MG63 (cell line): ENCODE results near the gene SMAD3. TPM values are rescaled to one million over a fixed set of nuclear protein-coding genes. Genes with fewer than 3 reads are reported as not detected.
"Not testable (repeated sequence)": the region's sequence is repeated elsewhere in the genome, so short reads cannot be mapped to it uniquely, and the experiment has no call there.

ENCODE experiments used
- DNase-seq: peaks from one replicate; pipeline ENCODE4 v3.0.0-alpha.2; 2020
- H3K27me3 ChIP-seq: fragments of 250-450 bp; sonication (Bioruptor Pico); 2 replicates; pipeline ENCODE4 v1.5.1; 2020; ENCODE audit warnings: mild to moderate bottlenecking, moderate library complexity
- H3K36me3 ChIP-seq: fragments of 250-450 bp; sonication (Bioruptor Pico); 2 replicates; pipeline ENCODE4 v1.5.1; 2020; ENCODE audit warnings: mild to moderate bottlenecking, moderate library complexity
- H3K4me3 ChIP-seq: fragments of 250-450 bp; sonication (Bioruptor Pico); 2 replicates; pipeline ENCODE4 v1.5.1; 2020; ENCODE audit warnings: mild to moderate bottlenecking, moderate library complexity
- H3K9me3 ChIP-seq: fragments of 250-450 bp; sonication (Bioruptor Pico); 2 replicates; pipeline ENCODE4 v1.5.1; 2020; ENCODE audit warnings: mild to moderate bottlenecking, moderate library complexity
- total RNA-seq: library from RNA; depleted of rRNA; stranded (reverse); fragments of >200 nt; shearing (Covaris generic); gene quantifications from 2 replicates; pipeline ENCODE4 v1.2.3, GENCODE V29; 2014; ENCODE audit warnings: low replicate concordance; rRNA removed

The SMAD3 gene
- 32.9 and 38.2 TPM in 2 replicates for total RNA-seq

DNA sequence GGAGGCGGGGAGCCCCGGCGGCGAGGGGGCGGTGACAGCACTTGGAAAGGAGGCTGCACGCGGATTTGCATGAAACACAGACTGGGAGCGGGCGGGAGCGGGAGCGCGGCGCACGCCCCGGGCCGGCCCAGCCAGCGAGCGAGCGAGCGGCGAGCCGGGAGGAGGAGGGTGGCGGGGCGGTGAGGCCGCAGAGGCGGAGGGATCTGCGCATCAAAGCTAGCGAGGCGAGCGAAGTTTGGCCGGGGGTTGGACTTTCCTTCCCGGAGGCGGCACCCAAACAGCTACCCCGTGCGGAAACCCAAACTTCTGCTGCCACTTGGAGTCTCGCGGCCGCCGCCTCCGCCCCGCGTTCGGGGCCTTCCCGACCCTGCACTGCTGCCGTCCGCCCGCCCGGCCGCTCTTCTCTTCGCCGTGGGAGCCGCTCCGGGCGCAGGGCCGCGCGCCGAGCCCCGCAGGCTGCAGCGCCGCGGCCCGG, at the start of gene SMAD3:
SMAD3 (plus strand) TSS at position 72 of the 475 bp plus-strand sequence. CDS start 553 bp downstream, outside the sequence.
- DNase-seq, result peak; percentile 98
- Histone ChIP-seq H3K36me3 (peaks cover 44% of the 10 kb centered on the region), H3K9me3 (no peaks in the 10 kb centered on the region), H3K27me3 (no peaks in the 10 kb centered on the region), H3K4me3 (peak within 1 kb of the TSS; percentile 95)

DNA sequence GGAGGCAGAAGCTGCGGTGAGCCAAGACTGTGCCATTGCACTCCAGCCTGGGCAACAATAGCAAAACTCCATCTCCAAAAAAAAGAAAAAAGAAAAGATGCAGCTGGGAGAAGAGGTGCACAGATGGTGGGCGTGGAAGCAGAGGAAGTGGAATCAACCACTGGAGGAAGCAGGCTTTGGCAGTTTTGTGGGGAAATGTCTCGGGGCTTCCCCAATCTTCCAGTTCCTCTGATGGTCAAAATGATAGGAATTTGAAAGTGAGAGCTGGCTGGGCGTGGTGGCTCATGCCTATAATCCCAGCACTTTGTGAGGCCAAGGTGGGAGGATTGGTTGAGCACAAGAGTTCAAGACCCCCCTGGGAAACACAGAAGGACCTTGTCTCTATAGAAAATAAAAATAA, 48.1 kb upstream of the SMAD3 start:
- H3K36me3 ChIP-seq, result no peaks in the 10 kb centered on the region
- no peak for DNase-seq
- H3K9me3 ChIP-seq, result no peaks in the 10 kb centered on the region
- no peak overlapping the region for H3K4me3 ChIP-seq
- no peaks in the 10 kb centered on the region for H3K27me3 ChIP-seq

DNA sequence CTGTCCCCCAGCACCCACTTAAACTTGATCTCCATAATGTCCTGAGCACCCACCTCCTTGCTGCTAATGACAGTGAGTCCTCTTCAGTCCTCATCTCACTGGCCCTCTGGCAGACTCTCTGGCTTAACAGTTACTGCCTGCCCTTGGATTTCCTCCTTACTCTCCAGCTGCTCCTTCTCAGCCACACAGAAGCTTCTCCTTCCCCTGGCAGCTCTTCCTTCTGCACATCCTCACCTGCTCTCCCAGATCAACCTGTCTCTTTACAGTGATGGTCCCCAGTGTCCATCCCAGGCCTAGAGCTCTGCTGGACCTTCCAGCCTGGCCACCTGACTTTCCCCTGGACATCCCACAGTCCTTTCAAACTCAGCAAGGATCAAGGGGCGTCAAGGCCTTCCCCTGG, 47.4 kb upstream of the SMAD3 start:
- H3K27me3 ChIP-seq, result no peaks in the 10 kb centered on the region
- no peaks in the 10 kb centered on the region for H3K36me3 ChIP-seq
- no peaks in the 10 kb centered on the region for H3K9me3 ChIP-seq
- no peak for DNase-seq
- no peak overlapping the region for H3K4me3 ChIP-seq

DNA sequence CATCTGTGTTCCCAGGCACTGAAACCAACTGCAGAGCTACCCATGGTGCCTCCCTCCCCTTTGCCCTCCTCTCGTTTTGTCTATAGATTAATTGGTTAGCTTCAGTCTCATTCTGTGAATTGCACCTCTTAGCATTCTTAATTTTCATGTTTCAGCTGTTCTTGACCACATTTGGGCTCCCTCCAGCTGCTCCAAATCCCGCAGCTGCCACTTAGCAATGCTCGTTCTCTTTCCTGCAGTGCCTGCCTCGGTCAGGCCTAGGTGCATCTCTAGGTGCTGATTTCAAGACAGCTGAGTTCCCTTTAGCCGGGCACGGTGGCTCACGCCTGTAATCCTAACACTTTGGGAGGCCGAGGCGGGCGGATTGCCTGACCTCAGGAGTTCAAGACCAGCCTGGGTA, 47.0 kb upstream of the SMAD3 start:
- Histone ChIP-seq H3K9me3 (no peaks in the 10 kb centered on the region), H3K4me3 (no peak overlapping the region), H3K36me3 (no peaks in the 10 kb centered on the region), H3K27me3 (no peaks in the 10 kb centered on the region)
- DNase-seq, result no peak

DNA sequence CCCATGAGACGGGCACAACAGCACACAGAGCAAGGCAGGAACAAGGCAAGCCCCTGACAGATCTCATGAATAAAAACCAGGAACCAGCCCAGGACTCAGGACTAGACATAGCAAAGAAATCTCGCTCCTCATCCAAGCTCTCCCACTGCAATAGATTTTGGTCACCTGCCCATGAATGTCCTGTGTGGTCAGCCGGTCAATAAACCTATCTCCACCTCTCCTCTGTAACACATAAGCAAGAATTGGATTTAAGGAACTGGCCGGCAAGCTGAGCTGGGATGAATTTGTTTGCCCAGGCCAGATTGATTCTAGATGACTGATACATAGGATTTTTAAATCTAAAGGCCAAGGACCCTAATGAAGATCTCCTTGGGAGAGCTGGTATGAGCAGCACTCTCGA, 46.3 kb upstream of the SMAD3 start:
- no peak overlapping the region for H3K4me3 ChIP-seq
- no peak for DNase-seq
- no peaks in the 10 kb centered on the region for H3K36me3 ChIP-seq
- H3K9me3 ChIP-seq, result no peaks in the 10 kb centered on the region
- H3K27me3 ChIP-seq, result no peaks in the 10 kb centered on the region

DNA sequence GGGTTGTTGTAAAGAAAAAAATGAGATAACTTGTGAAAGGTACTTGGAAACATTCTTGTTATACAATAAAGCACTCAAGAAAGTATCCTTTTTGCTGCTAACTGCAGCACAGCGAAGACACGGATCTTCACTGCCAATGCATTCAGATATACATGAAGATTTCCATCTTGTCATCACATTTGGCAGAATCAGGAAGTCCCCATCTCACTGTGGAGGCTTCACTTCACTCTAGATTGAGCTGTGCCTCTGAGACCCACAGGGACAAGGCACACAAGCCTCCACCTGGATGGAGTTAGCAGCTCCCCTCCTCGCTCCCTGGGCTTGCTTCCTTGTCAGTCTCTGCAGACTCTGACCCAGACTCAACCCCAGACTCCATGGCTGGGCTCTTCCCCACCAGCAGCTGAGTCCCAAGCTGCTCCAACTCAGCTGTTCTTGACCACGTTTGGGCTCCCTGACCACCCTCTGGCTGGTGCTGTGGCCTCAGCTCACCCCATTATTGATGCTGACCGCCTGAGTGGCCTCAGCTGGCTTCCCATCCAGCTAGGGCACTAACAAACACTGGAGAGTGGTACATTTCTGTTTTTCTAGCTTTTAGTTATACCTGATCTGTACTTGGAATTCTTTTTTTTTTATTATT, 45.4 kb upstream of the SMAD3 start:
- DNase-seq, result no peak
- Histone ChIP-seq H3K36me3 (no peaks in the 10 kb centered on the region), H3K4me3 (no peak overlapping the region), H3K9me3 (no peaks in the 10 kb centered on the region), H3K27me3 (no peaks in the 10 kb centered on the region)

DNA sequence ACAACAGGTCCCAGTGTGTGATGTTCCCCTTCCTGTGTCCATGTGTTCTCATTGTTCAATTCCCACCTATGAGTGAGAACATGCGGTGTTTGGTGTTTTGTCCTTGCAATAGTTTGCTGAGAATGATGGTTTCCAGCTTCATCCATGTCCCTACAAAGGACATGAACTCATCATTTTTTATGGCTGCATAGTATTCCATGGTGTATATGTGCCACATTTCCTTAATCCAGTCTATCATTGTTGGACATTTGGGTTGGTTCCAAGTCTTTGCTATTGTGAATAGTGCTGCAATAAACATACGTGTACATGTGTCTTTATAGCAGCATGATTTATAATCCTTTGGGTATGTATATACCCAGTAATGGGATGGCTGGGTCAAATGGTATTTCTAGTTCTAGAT, 44.7 kb upstream of the SMAD3 start:
- H3K27me3 ChIP-seq, H3K4me3 ChIP-seq, DNase-seq, H3K36me3 ChIP-seq, H3K9me3 ChIP-seq: not testable (repeated sequence)

DNA sequence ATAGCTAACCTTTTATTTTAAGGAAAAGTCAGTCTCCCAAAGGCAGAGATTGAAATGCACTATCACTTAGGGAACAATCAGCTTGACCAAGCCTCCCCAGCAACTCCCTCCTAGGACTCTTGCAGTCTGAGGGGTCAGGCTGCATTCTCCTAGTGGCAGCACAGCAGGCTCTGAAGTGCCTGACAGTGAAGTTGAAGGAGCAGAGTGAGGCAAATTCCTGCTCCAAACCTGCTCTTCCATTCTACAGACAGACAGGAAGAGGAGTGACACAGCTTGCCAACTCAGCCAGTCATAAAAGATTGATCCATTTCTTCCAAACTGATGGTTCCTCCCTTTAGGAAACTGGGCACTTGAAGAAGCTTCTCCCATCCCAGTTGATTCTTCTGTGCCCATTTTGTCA, 43.9 kb upstream of the SMAD3 start:
- H3K9me3 ChIP-seq, result no peaks in the 10 kb centered on the region
- H3K4me3 ChIP-seq, result no peak overlapping the region
- H3K36me3 ChIP-seq, result no peaks in the 10 kb centered on the region
- no peak for DNase-seq
- no peaks in the 10 kb centered on the region for H3K27me3 ChIP-seq

DNA sequence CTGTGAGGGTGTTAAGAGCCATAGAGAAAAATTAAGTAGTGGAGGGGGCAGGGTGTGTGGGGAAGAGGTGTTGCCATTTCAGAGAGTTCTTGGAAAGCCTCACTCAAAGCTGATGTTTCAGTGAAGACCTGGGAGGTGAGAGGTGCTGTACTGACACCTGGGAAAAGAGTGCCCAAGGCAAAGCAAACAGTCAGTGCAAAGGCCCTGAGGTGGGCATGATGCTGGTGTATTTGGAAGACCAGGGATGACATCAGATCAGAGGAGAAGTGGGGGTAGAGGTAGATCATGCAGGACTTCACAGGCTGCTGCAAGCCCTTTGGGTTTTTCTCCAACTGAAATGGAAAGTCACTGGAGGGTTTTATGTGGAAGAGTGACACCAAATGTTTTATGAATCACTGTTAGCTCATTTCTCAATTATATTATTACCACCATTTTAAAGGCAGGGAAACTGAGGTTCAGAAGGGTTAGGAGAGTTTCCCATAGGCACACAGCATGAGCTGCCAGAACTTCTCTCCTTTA, 42.8 kb upstream of the SMAD3 start:
- no peak for DNase-seq
- H3K27me3 ChIP-seq, result no peaks in the 10 kb centered on the region
- H3K4me3 ChIP-seq, result no peak overlapping the region
- no peaks in the 10 kb centered on the region for H3K9me3 ChIP-seq
- H3K36me3 ChIP-seq, result no peaks in the 10 kb centered on the region

DNA sequence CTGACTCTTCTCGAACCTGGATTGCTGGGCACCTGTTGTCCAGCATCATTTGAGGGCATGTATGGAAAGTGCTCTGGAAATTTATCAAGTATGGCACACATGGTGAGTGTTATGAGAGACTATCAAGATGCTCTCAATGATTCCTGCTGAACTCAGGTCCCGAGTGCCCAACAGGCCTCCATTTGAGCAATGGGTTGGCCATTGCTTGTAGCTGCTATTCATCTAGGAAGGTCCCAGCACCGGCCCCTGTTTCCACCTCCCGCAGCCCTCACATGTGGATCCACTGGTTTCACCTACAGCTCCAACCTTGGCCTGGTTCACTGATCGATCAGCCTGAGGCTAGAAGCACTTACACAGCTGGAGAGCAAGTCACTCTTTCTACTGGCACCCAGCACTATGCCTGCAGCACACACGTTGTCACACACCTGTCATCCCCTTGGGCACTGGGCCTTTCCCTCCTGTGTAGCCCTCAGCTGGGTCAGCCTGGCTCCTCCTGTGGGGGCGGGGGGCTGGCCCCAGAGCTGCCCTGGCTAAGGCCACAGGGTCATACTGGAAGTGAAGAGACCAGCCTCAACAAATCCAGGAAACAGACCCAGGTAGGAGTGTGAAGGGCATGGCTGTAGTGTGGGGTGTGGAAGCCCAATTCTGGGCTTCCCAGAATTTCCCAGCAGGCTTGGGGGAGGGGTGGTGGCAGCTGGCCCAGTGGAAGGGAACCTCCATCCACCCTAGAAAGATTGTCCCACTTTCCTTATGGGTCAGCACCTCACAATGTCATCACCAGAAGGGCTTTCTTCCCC, 41.7 kb upstream of the SMAD3 start:
- H3K4me3 ChIP-seq, result no peak overlapping the region
- peak; percentile 31 for DNase-seq
- H3K36me3 ChIP-seq, result no peaks in the 10 kb centered on the region
- H3K27me3 ChIP-seq, result no peaks in the 10 kb centered on the region
- H3K9me3 ChIP-seq, result no peaks in the 10 kb centered on the region

DNA sequence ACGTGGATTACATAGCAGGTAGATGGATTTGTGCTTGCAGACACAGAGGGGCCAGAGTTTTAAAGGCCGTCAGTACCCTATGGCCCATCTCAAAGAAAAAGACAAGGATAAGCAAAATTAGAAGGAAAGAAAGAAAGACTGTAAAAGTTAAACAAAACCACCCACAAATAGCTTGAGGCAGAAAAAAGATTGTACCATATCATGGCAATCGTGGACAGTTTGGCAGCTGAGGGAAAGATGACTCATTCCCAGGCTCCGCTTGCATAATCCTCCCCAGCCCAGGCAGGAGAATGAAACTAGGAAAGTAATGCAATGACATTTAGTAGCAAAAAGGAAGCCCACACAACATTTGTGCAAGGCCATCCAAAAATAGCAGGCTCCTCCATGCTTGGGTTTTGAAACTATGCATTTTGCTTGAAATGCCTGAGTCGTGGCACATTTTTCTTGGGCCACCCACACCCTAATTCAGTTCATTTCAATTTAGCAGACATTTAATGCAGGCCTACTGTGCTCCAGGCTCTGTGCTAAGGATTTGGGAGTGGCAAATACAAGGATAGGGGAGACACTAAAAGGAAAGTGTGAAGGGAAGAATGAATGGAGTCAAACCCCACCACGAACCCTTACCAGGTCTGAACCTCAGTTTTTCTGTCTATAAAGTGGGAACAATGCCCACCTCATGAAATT, 40.9 kb upstream of the SMAD3 start:
- Histone ChIP-seq H3K4me3 (no peak overlapping the region), H3K9me3 (no peaks in the 10 kb centered on the region), H3K27me3 (no peaks in the 10 kb centered on the region), H3K36me3 (no peaks in the 10 kb centered on the region)
- DNase-seq, result peak; percentile 89

DNA sequence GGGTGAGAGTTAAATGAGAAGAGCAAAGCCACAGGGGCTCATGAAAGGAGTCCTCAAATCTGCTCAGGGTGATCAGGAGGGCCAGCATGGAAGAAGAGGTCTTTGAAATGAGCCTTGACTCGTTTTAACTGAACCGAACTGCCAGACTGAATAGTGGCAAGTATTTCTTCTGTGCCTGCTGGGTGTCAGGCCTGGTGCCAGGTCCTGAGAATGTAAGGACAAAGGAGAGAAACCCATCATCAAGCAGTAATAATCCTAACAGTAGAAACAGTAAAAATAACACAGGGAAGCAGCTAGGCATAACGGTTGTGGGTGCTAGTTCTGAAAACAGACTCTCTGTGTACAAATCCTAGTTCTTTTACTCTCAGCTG, 40.4 kb upstream of the SMAD3 start:
- peak; percentile 43 for DNase-seq
- Histone ChIP-seq H3K27me3 (no peaks in the 10 kb centered on the region), H3K36me3 (no peaks in the 10 kb centered on the region), H3K4me3 (no peak overlapping the region), H3K9me3 (no peaks in the 10 kb centered on the region)

DNA sequence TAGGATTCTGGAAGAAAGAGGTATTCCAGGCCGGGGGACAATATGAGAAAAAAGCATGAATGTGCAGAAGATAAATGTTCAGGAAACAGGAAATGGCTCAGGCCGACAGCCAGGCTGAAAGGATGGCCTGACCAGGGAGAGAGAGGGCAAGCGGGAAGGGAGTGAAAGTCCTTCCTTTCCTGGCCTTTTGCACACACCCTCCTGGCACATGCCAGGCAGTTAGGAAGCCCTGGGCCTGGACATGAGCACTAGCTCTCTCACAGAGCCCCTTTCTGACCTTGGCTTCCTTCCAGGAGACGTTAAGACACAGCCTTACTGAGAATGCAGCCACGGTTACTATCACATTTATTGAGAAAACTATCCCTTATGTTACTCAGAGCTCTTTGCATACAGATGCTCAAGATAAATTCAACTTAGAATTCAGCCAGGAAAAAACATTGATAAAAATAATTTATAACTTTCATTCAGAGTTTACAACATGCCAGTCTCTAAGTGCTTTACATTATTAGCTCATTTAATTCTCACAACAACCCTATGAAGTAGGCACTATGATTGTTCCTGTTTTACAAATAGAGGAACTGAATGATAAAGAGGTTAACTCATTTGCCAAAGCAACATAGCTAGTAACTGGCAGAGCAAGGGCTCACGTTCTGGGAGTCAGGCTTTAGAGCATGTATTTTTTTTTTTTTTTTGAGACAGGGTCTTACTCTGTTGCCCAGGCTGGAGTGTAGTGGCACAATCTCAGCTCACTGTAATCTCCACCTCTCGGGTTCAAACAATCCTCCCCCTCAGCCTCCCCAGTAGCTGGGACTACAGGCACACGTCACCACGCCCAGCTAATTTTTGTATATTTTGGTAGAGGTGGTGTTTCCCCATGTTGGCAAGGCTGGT, 39.4 kb upstream of the SMAD3 start:
- H3K9me3 ChIP-seq, result no peaks in the 10 kb centered on the region
- DNase-seq, result peak; percentile 99
- H3K4me3 ChIP-seq, result no peak overlapping the region
- no peaks in the 10 kb centered on the region for H3K27me3 ChIP-seq
- no peaks in the 10 kb centered on the region for H3K36me3 ChIP-seq

DNA sequence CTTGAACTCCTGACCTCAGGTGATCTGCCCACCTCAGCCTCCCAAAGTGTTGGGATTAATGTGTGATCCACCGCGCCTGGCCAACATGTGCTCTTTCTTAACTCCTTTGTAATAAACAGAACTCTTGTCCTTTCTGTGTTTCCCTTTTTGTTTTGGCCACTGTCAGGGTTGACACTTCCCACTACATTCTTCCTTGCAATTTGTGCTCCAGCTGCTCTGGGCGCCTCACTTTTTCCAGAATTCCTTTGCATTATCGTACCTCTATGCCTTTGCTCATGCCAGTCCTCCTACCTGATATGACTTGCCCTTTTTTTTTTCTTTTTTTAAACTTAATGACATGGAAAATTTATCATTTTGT, 38.8 kb upstream of the SMAD3 start:
- no peak for DNase-seq
- Histone ChIP-seq H3K27me3 (no peaks in the 10 kb centered on the region), H3K36me3 (no peaks in the 10 kb centered on the region), H3K4me3 (no peak overlapping the region), H3K9me3 (no peaks in the 10 kb centered on the region)

DNA sequence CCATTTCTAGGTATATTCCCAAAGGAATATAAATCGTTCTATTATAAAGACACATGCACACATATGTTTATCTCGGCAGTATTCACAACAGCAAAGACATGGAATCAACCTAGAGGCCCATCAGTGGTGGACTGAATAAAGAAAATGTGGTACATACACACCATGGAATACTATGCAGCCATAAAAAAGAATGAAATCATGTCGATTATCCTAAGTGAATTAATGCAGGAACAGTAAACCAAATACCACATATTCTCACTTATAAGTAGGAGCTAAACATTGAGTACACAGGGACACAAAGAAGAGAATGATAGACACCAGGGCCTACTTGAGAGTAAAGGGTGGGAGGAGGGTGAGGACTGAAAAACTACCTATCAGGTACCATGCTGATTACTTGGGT, 37.0 kb upstream of the SMAD3 start:
- not testable (repeated sequence) for H3K4me3 ChIP-seq, H3K36me3 ChIP-seq, DNase-seq, H3K27me3 ChIP-seq, H3K9me3 ChIP-seq

DNA sequence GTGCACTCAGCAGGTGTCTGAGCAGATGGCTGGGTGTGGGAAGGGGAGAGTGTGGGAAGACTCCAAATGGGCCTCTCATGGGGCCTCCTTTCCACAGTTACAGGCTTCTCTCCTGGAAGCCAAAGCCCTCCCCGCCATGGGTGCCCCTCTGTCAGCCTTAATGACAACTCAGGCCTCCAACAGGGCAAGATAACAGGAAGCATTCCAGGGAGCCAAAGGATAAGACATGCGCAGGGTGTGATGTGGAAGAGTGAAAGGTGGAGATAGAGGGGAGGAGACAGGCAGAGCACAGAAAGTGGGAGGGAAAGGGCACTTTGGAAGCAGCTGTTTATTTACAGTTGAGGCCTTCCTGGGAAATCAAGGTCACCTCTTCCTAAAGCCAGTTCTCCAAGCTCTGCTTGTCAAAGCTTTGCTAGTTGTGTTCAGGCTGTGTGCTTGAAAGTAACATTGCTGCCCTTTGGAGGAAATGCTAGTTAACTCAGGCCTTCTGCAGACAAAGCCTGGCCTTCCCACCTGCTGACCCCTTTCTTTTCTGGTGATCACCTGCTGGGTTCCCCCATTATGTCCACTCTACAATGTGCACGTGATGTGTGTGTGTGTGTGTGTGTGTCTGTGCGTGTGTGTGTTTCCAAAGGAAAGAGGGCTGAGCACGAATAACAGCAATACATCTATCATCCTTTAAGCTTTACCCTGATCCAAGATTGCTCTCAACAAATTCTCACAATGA, 35.2 kb upstream of the SMAD3 start:
- H3K4me3 ChIP-seq, result no peak overlapping the region
- H3K36me3 ChIP-seq, result no peaks in the 10 kb centered on the region
- no peak for DNase-seq
- H3K9me3 ChIP-seq, result no peaks in the 10 kb centered on the region
- H3K27me3 ChIP-seq, result no peaks in the 10 kb centered on the region
